GM12864 (cell line): ENCODE results near the gene COL11A2.

Experiments
- DNase-seq: peaks from one replicate; pipeline ENCODE4 v3.0.0-alpha.2; 2011; ENCODE audit warnings: low read depth
- H3K4me3 ChIP-seq: 2 replicates; pipeline ENCODE4 v1.5.1; 2011; ENCODE audit warnings: mild to moderate bottlenecking, low read depth, low read length, control low read depth
- CTCF ChIP-seq: IDR thresholded peaks from 2 replicates; pipeline ENCODE4 v1.5.1; 2011; ENCODE audit warnings: low read depth, mild to moderate bottlenecking, moderate library complexity, low read length, control low read depth, inconsistent platforms; ENCODE audit errors: missing control alignments

COL11A2 gene

DNA sequence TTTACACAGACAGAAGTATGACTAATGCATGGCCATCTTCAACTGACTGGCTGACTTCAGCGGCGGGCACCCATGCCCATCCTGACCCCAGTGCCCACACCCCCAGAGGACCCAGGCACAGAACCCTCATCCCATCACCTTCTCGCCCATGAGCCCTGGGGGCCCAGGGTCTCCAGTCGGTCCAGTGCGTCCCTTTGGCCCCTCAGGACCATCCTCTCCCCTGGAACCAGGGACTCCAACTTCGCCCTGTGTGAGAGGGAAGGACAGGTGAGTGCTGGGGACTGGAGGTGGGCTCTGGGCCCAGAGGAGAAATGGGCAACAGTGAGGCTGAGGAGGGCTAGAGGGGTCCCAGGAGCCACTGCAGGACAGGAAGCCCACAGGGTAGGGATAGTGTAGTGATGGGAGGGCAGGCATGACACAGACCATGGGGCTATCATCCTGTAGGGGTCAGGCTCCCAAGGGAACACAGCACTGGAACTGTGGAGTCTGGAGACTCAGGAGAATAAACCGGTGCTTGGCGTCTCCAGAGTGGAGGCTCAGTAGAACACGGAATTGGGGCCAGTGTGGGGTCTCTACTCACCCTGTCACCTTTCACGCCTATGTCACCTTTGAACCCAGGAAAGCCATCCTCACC lies 16.7 kb downstream of the COL11A2 start:
- no peak overlapping the region for H3K4me3 ChIP-seq
- no peak for TF ChIP-seq CTCF
- DNase-seq: no peak

DNA sequence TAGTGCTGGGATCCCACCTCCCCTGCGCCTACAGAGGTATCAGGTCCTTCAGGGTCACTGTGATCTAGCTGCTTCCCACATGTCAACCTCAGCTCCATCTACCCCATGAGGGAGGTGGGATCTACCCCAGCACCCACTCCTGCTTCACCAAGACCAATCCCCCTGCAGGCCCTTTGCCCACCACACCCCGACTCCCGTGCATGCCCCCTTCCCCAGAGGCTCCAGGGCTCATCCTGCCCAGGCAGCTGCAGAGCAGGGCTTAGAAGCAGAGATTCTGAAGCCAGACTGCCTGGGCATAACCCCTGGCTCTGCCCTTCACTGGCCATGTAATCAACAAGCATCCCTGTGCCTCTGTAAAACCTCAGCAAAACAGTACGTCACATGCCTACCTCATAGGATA lies 17.5 kb downstream of the COL11A2 start:
- no peak for TF ChIP-seq CTCF
- H3K4me3 ChIP-seq: no peak overlapping the region
- no peak for DNase-seq

GRCh38 chr6:33173535-33174180 lies 18.6 kb downstream of the COL11A2 start:
- no peak overlapping the region for H3K4me3 ChIP-seq
- DNase-seq: no peak
- no peak for TF ChIP-seq CTCF

- DNase-seq: no peak
- TF ChIP-seq CTCF: peak; percentile 75
- no peak overlapping the region for H3K4me3 ChIP-seq
Measured at GRCh38 chr6:33172688-33173534, 19.4 kb downstream of the COL11A2 start.

- H3K4me3 ChIP-seq: no peak overlapping the region
- DNase-seq: no peak
- TF ChIP-seq CTCF: no peak
Measured at GRCh38 chr6:33171880-33172687, 20.2 kb downstream of the COL11A2 start.

GRCh38 chr6:33171016-33171879 lies 21.0 kb downstream of the COL11A2 start:
- no peak for DNase-seq
- TF ChIP-seq CTCF: no peak
- H3K4me3 ChIP-seq: no peak overlapping the region
